NT2/D1 (cell line): Measurements from ENCODE around the gene MSGN1.

Experiments used
- DNase-seq: peaks from one replicate; pipeline ENCODE4 v3.0.0-alpha.2; 2011; ENCODE audit warnings: low read depth, low spot score
- H3K27me3 ChIP-seq: 2 replicates; pipeline ENCODE4 v1.6.0; 2011; ENCODE audit warnings: mild to moderate bottlenecking; ENCODE audit not compliant: insufficient read length, insufficient read depth
- H3K36me3 ChIP-seq: 2 replicates; pipeline ENCODE4 v1.6.1; 2011; ENCODE audit warnings: mild to moderate bottlenecking, low read length, mixed read lengths; ENCODE audit not compliant: insufficient read depth, insufficient read length
- H3K4me1 ChIP-seq: 2 replicates; pipeline ENCODE4 v1.5.1; 2011; ENCODE audit not compliant: insufficient read depth, insufficient read length
- H3K4me3 ChIP-seq: 2 replicates; pipeline ENCODE4 v1.5.1; 2011; ENCODE audit warnings: low read depth; ENCODE audit not compliant: insufficient read length
- H3K9ac ChIP-seq: 2 replicates; pipeline ENCODE4 v1.6.0; 2011; ENCODE audit warnings: low read depth; ENCODE audit not compliant: insufficient read length
- H3K9me3 ChIP-seq: 2 replicates; pipeline ENCODE4 v1.5.1; 2011; ENCODE audit warnings: mild to moderate bottlenecking, low read length; ENCODE audit not compliant: insufficient read depth
- SUZ12 ChIP-seq: IDR thresholded peaks from 2 replicates; pipeline ENCODE4 v1.6.1; 2011; ENCODE audit not compliant: insufficient read length, insufficient read depth; ENCODE audit errors: extremely low read depth
- YY1 ChIP-seq: IDR thresholded peaks from 2 replicates; pipeline ENCODE4 v1.6.1; 2011; ENCODE audit not compliant: insufficient read length, insufficient read depth
- ZNF274 ChIP-seq: IDR thresholded peaks from 2 replicates; pipeline ENCODE4 v1.6.1; 2011; ENCODE audit warnings: mild to moderate bottlenecking, low read depth, low read length

Gene MSGN1

DNA sequence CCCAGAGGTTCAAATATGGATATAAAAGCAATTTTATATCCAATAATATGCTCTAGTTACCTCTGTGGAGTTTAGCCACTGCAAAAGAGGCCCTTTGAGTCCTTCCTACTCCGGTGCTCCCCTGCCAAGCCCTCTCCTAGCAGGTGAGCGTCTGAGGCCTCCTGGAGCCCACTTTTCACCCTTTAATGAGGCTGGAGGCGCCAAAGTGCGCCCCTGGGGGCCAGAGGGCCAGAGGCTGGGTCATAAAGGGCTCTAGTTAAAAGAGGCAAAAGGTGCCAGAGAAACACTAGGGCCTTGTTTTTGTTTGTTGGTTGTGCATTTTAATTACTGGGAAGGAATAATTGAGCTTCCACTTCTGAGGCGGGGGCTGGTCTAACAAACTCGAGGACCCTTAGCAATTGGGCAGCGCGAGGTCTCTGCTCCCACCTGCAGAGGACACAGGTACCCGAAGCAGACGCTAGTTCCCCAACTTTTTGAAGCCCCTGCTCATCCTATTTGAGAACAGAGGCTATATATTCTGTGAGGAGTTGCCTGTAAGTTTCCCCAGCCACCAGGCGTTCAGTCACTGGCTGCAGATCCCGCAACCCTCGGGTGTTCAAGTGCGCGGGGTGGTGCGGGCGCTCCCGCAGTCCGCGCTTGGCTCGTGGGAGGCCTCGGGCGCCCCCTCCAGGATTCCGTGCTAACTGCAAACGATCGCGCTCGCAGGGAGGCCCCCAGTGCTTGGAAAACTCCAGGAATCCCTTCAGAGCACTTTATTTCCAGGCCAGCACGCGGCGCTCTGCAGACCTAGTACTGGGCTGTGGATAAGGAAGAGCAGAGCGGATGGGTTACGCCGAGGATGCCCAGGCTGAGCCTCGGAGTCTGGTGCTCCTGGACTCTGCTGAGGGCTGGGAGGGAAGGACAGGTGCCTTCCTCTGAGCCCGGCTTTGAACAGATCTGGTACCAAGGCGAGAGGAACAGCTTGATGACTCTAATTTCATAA lies 14.1 kb downstream of the MSGN1 start:
- Histone ChIP-seq H3K4me3 (no peak overlapping the region), H3K9me3 (0 out of 2 replicates have a peak, but pooled peaks cover 6% of the 10 kb centered on the region), H3K4me1 (no peaks in the 10 kb centered on the region), H3K36me3 (no peaks in the 10 kb centered on the region), H3K27me3 (peaks cover 55% of the 10 kb centered on the region), H3K9ac (no peak overlapping the region)
- DNase-seq: peak; percentile 87
- TF ChIP-seq ZNF274 (no peak), SUZ12 (no peak), YY1 (no peak)

- no peak for TF ChIP-seq ZNF274
- TF ChIP-seq SUZ12: no peak
- no peak for TF ChIP-seq YY1
- no peak for DNase-seq
- H3K4me1 ChIP-seq: no peaks in the 10 kb centered on the region
- no peaks in the 10 kb centered on the region for H3K36me3 ChIP-seq
- H3K9me3 ChIP-seq: no peaks in the 10 kb centered on the region
- H3K9ac ChIP-seq: no peak overlapping the region
- H3K4me3 ChIP-seq: no peak overlapping the region
- H3K27me3 ChIP-seq: peaks cover 8% of the 10 kb centered on the region
Observed at GRCh38 chr2:17835516-17835915, 19.3 kb downstream of the MSGN1 start.

DNA sequence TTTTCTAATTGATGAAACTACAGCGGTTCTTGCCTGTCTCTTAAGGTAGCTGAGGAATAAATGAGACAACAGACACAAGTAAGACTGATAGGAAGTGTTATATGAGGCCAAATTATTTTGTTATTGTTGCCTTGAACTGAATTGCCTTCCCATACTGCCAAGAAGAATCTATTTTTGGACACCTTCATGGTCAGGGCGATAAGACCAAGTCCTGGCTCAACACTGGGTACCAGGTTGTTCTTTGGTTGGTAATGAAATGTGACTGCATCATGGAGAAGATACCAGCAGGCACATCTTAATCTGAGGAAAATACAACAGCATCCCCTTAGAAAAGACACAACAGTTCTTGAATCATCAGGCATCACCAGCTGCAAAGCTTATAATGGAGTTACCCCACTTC lies 23.7 kb downstream of the MSGN1 start:
- H3K9me3 ChIP-seq: no peaks in the 10 kb centered on the region
- DNase-seq: no peak
- H3K36me3 ChIP-seq: no peaks in the 10 kb centered on the region
- no peaks in the 10 kb centered on the region for H3K27me3 ChIP-seq
- no peaks in the 10 kb centered on the region for H3K4me1 ChIP-seq
- TF ChIP-seq SUZ12: no peak
- no peak for TF ChIP-seq YY1
- no peak for TF ChIP-seq ZNF274
- no peak overlapping the region for H3K4me3 ChIP-seq
- no peak overlapping the region for H3K9ac ChIP-seq

GRCh38 chr2:17843457-17843856 lies 27.2 kb downstream of the MSGN1 start:
- H3K4me3 ChIP-seq: no peak overlapping the region
- H3K9ac ChIP-seq: no peak overlapping the region
- H3K36me3 ChIP-seq: no peaks in the 10 kb centered on the region
- no peak for DNase-seq
- H3K4me1 ChIP-seq: no peaks in the 10 kb centered on the region
- TF ChIP-seq YY1 (no peak), SUZ12 (no peak), ZNF274 (no peak)
- no peaks in the 10 kb centered on the region for H3K27me3 ChIP-seq
- no peaks in the 10 kb centered on the region for H3K9me3 ChIP-seq

- Histone ChIP-seq H3K4me3 (no peak overlapping the region), H3K9me3 (no peaks in the 10 kb centered on the region), H3K27me3 (no peaks in the 10 kb centered on the region), H3K36me3 (no peaks in the 10 kb centered on the region), H3K9ac (no peak overlapping the region), H3K4me1 (no peaks in the 10 kb centered on the region)
- no peak for DNase-seq
- TF ChIP-seq ZNF274 (no peak), YY1 (no peak), SUZ12 (no peak)
Observed at GRCh38 chr2:17845806-17846205, 29.5 kb downstream of the MSGN1 start.

DNA sequence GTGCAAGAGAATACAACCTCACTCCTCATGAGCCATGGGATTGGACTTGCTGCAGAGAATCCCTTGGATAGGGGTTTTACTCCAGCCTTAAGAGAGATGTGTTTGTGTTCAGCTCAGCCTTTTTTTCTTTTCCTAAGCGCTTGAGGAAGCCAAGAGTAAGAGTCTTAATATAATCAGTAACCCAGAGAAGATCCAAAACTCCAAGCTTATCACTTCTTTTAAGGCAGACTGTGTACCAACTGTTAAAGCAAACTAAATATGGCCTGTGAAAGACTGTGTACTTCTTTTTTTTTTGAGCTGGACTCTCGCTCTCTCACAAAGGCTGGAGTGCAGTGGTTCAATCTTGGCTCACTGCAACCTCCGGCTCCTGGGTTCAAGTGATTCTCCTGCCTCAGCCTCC lies 30.4 kb downstream of the MSGN1 start:
- Histone ChIP-seq H3K36me3 (no peaks in the 10 kb centered on the region), H3K4me3 (no peak overlapping the region), H3K27me3 (no peaks in the 10 kb centered on the region), H3K9ac (no peak overlapping the region), H3K9me3 (no peaks in the 10 kb centered on the region), H3K4me1 (no peaks in the 10 kb centered on the region)
- no peak for DNase-seq
- TF ChIP-seq SUZ12: no peak
- TF ChIP-seq ZNF274: no peak
- TF ChIP-seq YY1: no peak

DNA sequence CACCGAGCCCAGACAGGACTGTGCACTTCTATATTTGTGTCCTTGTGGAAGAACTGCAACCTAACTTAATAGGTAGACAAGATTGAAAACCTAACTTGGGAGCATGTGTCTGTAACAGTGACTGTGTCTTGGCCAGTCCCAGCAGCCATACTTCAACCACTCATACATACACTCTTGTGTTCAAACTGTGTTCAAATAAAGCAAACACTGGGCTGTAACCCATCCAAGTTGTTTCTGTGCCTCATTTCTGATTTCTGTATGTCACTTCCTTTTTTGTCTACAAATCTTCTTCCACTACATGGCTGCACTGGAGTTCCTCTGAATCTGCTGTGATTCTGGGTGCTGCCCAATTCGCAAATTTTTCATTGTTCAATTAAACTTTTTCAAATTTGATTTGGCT lies 31.0 kb downstream of the MSGN1 start:
- H3K36me3 ChIP-seq: no peaks in the 10 kb centered on the region

More for the DNA sequence above, 31.0 kb downstream of the MSGN1 start:
- H3K4me1 ChIP-seq: no peaks in the 10 kb centered on the region
- DNase-seq: no peak
- no peak for TF ChIP-seq ZNF274
- TF ChIP-seq SUZ12: no peak
- no peaks in the 10 kb centered on the region for H3K27me3 ChIP-seq
- no peak overlapping the region for H3K4me3 ChIP-seq
- no peaks in the 10 kb centered on the region for H3K9me3 ChIP-seq
- no peak overlapping the region for H3K9ac ChIP-seq
